ENCODE data around the gene MAPK8. TPM values are rescaled to one million over a fixed set of nuclear protein-coding genes. Genes with fewer than 3 reads are reported as not detected.
A peak's percentile ranks its signal among the peaks of the same experiment; 100 is the strongest.

The MAPK8 gene
- total and polyA plus RNA-seq, 10 donors: 5.2 to 61.4 (median 37.4) TPM

DNA sequence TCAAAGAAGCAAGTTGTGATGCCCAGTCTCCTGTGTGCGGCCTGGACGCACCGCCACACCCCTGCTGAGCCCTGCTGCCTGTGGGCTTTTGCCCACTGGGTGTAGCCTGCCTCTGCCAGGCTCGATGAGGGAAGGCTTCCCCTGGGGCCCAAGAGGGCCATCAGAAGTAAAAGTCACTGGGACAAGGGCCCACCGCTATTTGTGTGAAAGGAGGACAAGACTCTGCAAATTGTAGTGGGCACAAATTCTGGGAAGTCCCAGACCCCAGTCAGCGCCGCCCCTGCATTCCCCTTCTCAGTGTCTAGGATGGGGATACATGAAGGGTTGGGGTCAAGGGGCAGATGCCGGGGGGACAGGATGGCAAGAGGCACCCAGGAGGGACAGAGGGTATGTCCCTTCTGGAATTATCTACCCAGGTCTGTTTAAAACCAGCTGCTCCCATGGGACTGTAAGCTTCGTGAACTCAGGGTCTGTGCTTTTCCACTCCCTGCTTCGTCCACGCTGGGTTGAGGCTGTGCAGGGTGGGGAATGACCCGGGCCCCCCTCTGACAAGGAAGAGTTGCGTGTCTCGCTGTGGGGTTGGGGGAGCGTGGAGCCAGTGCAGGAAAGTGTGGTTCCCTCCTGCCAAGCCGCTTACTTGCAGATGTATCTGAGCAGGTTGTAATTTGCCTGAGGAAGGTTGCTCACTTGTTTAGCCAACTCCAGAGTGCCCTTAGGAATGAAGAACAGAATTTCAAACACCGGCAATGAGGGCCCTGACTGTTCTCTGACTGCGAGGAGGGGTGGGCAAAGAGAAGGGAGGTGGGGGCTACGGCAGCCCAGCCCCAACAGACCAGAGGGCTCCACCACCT lies 147.2 kb downstream of the MAPK8 start:
- 76 to 90% (median 88%) methylated on average over 18 to 19 of the region's 19 CpGs for WGBS, 5 donors
- intact Hi-C loops (cut with DNase I; ENCODE audit: low total_unique reads): no loop called here

DNA sequence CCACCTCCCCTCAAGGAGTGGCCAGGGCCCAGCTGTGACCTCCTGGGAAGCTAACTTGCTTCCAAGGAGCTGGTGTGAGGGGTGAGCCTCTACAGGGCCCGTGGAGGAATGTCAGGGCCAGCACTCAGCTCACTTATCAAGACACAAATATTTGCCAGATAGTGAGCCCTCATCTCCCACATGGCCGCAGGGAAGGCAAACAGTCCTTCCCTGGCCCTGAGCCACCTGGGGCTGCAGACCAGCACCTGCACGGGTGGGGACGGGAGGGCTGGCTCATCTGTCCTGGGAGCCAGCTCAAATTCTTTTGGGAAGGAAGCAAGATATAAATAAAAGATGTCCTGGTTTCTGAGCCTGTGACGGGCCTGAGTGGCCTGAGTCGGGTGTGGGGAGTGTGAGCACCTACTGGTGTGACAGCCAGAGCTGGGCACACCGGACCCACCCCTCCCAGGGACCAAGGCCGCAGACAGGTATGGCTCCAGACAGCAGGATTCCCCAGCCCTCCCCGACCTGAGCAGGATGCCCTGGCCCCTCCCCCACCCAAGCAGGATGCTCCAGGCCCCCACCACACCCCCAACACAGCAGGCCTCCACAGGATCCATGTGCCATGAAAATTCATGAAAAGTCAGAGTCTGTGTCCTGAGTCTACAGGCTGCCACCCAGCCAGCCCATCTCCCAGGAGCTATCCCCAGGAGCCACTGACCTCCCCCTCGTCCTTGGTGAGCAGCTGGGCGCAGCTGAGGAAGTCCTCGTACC lies 148.0 kb downstream of the MAPK8 start:
- DNase-seq: peak; percentile 64
- no peak overlapping the region for H3K4me3 ChIP-seq
- TF ChIP-seq, protein P1, sequence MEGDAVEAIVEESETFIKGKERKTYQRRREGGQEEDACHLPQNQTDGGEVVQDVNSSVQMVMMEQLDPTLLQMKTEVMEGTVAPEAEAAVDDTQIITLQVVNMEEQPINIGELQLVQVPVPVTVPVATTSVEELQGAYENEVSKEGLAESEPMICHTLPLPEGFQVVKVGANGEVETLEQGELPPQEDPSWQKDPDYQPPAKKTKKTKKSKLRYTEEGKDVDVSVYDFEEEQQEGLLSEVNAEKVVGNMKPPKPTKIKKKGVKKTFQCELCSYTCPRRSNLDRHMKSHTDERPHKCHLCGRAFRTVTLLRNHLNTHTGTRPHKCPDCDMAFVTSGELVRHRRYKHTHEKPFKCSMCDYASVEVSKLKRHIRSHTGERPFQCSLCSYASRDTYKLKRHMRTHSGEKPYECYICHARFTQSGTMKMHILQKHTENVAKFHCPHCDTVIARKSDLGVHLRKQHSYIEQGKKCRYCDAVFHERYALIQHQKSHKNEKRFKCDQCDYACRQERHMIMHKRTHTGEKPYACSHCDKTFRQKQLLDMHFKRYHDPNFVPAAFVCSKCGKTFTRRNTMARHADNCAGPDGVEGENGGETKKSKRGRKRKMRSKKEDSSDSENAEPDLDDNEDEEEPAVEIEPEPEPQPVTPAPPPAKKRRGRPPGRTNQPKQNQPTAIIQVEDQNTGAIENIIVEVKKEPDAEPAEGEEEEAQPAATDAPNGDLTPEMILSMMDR (IDR thresholded peaks at IDR 0.05 in 8 of 11, conservative IDR thresholded peaks at IDR 0.05 in 3 of 11): no peak
- TF ChIP-seq POLR2AphosphoS5 (IDR thresholded peaks at IDR 0.05): no peak
- no peak for TF ChIP-seq POLR2A (IDR thresholded peaks at IDR 0.05)
- H3K9me3 ChIP-seq: no peaks in the 10 kb centered on the region
- H3K36me3 ChIP-seq: no peaks in the 10 kb centered on the region
- H3K27ac ChIP-seq: no peak overlapping the region
- peaks cover 0 to 16% (median 12%) of the 10 kb centered on the region in 6 donors for H3K4me1 ChIP-seq
- 72 to 91% (median 82%) methylated on average over 8 to 12 of the region's 12 CpGs for WGBS, 5 donors
- intact Hi-C loops (cut with DNase I; ENCODE audit: low total_unique reads): no loop called here
- peaks cover 0 to 31% (median 0%) of the 10 kb centered on the region in 7 donors for H3K27me3 ChIP-seq (replicated peaks in 1 of 7)

More for the DNA sequence above, 147.2 kb downstream of the MAPK8 start:
- Histone ChIP-seq H3K27me3 (replicated peaks in 1 of 7) (peaks cover 0 to 37% (median 0%) of the 10 kb centered on the region in 7 donors), H3K27ac (no peak overlapping the region), H3K4me3 (no peak overlapping the region), H3K36me3 (no peaks in the 10 kb centered on the region), H3K9me3 (no peaks in the 10 kb centered on the region), H3K4me1 (peaks cover 0 to 16% (median 12%) of the 10 kb centered on the region in 6 donors)
- TF ChIP-seq, protein P1 (IDR thresholded peaks at IDR 0.05 in 8 of 11, conservative IDR thresholded peaks at IDR 0.05 in 3 of 11): no peak
- DNase-seq: peak; percentile 68

DNA sequence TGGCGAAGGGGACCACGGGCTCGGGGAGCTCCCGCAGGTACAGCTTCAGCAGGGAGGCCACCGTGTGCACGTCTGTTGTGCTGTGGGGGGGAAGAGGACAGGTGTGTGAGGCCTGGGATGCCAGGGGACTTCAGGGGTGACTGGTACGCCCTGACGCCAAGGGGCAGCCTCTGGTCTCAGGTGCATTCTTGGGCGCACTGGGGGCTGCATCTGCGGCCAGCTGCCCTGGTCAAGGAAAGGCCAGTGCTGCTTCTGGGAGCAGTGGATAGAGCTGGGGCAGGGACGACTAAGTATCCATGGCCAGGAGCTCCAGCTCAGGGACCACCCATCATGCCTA lies 148.5 kb downstream of the MAPK8 start:
- Histone ChIP-seq H3K4me1 (peaks cover 0 to 16% (median 12%) of the 10 kb centered on the region in 6 donors), H3K36me3 (no peaks in the 10 kb centered on the region), H3K27me3 (replicated peaks in 1 of 7) (peaks cover 0 to 26% (median 0%) of the 10 kb centered on the region in 7 donors), H3K27ac (no peak overlapping the region), H3K9me3 (no peaks in the 10 kb centered on the region), H3K4me3 (no peak overlapping the region)
- DNase-seq: peak; percentile 69
- 83 to 94% (median 89%) methylated on average over 9 to 11 of the region's 11 CpGs for WGBS, 5 donors
- TF ChIP-seq POLR2A (IDR thresholded peaks at IDR 0.05) (no peak), POLR2AphosphoS5 (IDR thresholded peaks at IDR 0.05) (no peak)
- TF ChIP-seq, protein P1 (IDR thresholded peaks at IDR 0.05 in 8 of 11, conservative IDR thresholded peaks at IDR 0.05 in 3 of 11): no peak
- intact Hi-C loops (cut with DNase I; ENCODE audit: low total_unique reads): no loop called here
